ENCODE results near the gene SHF.

SHF gene

GRCh38 chr15:45150481-45150880, 37.3 kb downstream of the SHF start:
- H3K9me3 ChIP-seq (ENCODE audit: low read depth, low read length): no peaks in the 10 kb centered on the region
- DNase-seq (ENCODE audit: low read depth, low spot score): no peak
- no peak overlapping the region for H3K27ac ChIP-seq
- TF ChIP-seq POLR2AphosphoS5 (IDR thresholded peaks at IDR 0.05; ENCODE audit: borderline replicate concordance, low read depth, low read length) (no peak), FOXP2 (optimal IDR thresholded peaks at IDR 0.05; ENCODE audit: control extremely low read depth, extremely low read length, insufficient read depth) (no peak), EZH2 (IDR thresholded peaks at IDR 0.05) (no peak)
- H3K36me3 ChIP-seq (ENCODE audit: insufficient read depth, low read length): no peaks in the 10 kb centered on the region
- H3K4me3 ChIP-seq: no peak overlapping the region
- H3K9ac ChIP-seq (ENCODE audit: insufficient read length): no peak overlapping the region

GRCh38 chr15:45149060-45149459, 38.7 kb downstream of the SHF start:
- TF ChIP-seq EZH2 (IDR thresholded peaks at IDR 0.05) (no peak), POLR2AphosphoS5 (IDR thresholded peaks at IDR 0.05; ENCODE audit: borderline replicate concordance, low read depth, low read length) (no peak), FOXP2 (optimal IDR thresholded peaks at IDR 0.05; ENCODE audit: control extremely low read depth, extremely low read length, insufficient read depth) (no peak)
- no peaks in the 10 kb centered on the region for H3K9me3 ChIP-seq (ENCODE audit: low read depth, low read length)
- no peak overlapping the region for H3K9ac ChIP-seq (ENCODE audit: insufficient read length)
- DNase-seq (ENCODE audit: low read depth, low spot score): no peak
- no peaks in the 10 kb centered on the region for H3K36me3 ChIP-seq (ENCODE audit: insufficient read depth, low read length)
- no peak overlapping the region for H3K27ac ChIP-seq
- H3K4me3 ChIP-seq: no peak overlapping the region

- Histone ChIP-seq H3K9me3 (ENCODE audit: low read depth, low read length) (no peaks in the 10 kb centered on the region), H3K36me3 (ENCODE audit: insufficient read depth, low read length) (no peaks in the 10 kb centered on the region), H3K4me3 (no peak overlapping the region), H3K27ac (no peak overlapping the region), H3K9ac (ENCODE audit: insufficient read length) (no peak overlapping the region)
- no peak for TF ChIP-seq FOXP2 (optimal IDR thresholded peaks at IDR 0.05; ENCODE audit: control extremely low read depth, extremely low read length, insufficient read depth)
- no peak for TF ChIP-seq EZH2 (IDR thresholded peaks at IDR 0.05)
- no peak for TF ChIP-seq POLR2AphosphoS5 (IDR thresholded peaks at IDR 0.05; ENCODE audit: borderline replicate concordance, low read depth, low read length)
- DNase-seq (ENCODE audit: low read depth, low spot score): no peak
Observed at GRCh38 chr15:45148076-45149059, 39.4 kb downstream of the SHF start.

GRCh38 chr15:45147606-45148005, 40.2 kb downstream of the SHF start:
- DNase-seq (ENCODE audit: low read depth, low spot score): no peak
- H3K9me3 ChIP-seq (ENCODE audit: low read depth, low read length): no peaks in the 10 kb centered on the region
- TF ChIP-seq POLR2AphosphoS5 (IDR thresholded peaks at IDR 0.05; ENCODE audit: borderline replicate concordance, low read depth, low read length) (no peak), EZH2 (IDR thresholded peaks at IDR 0.05) (no peak), FOXP2 (optimal IDR thresholded peaks at IDR 0.05; ENCODE audit: control extremely low read depth, extremely low read length, insufficient read depth) (no peak)
- no peak overlapping the region for H3K27ac ChIP-seq
- H3K9ac ChIP-seq (ENCODE audit: insufficient read length): no peak overlapping the region
- no peaks in the 10 kb centered on the region for H3K36me3 ChIP-seq (ENCODE audit: insufficient read depth, low read length)
- no peak overlapping the region for H3K4me3 ChIP-seq

- no peak for TF ChIP-seq POLR2AphosphoS5 (IDR thresholded peaks at IDR 0.05; ENCODE audit: borderline replicate concordance, low read depth, low read length)
- TF ChIP-seq EZH2 (IDR thresholded peaks at IDR 0.05): no peak
- no peak for TF ChIP-seq FOXP2 (optimal IDR thresholded peaks at IDR 0.05; ENCODE audit: control extremely low read depth, extremely low read length, insufficient read depth)
- H3K36me3 ChIP-seq (ENCODE audit: insufficient read depth, low read length): no peaks in the 10 kb centered on the region
- no peak overlapping the region for H3K4me3 ChIP-seq
- DNase-seq (ENCODE audit: low read depth, low spot score): no peak
- no peak overlapping the region for H3K27ac ChIP-seq
- no peaks in the 10 kb centered on the region for H3K9me3 ChIP-seq (ENCODE audit: low read depth, low read length)
- H3K9ac ChIP-seq (ENCODE audit: insufficient read length): no peak overlapping the region
Observed at GRCh38 chr15:45146405-45146804, 41.4 kb downstream of the SHF start.

GRCh38 chr15:45144775-45145174, 43.0 kb downstream of the SHF start:
- Histone ChIP-seq H3K4me3 (no peak overlapping the region), H3K36me3 (ENCODE audit: insufficient read depth, low read length) (no peaks in the 10 kb centered on the region), H3K9me3 (ENCODE audit: low read depth, low read length) (no peaks in the 10 kb centered on the region), H3K27ac (no peak overlapping the region), H3K9ac (ENCODE audit: insufficient read length) (no peak overlapping the region)
- TF ChIP-seq FOXP2 (optimal IDR thresholded peaks at IDR 0.05; ENCODE audit: control extremely low read depth, extremely low read length, insufficient read depth): no peak
- no peak for TF ChIP-seq POLR2AphosphoS5 (IDR thresholded peaks at IDR 0.05; ENCODE audit: borderline replicate concordance, low read depth, low read length)
- TF ChIP-seq EZH2 (IDR thresholded peaks at IDR 0.05): no peak
- DNase-seq (ENCODE audit: low read depth, low spot score): no peak

GRCh38 chr15:45143946-45144345, 43.8 kb downstream of the SHF start:
- H3K4me3 ChIP-seq: no peak overlapping the region
- H3K9me3 ChIP-seq (ENCODE audit: low read depth, low read length): no peaks in the 10 kb centered on the region
- H3K36me3 ChIP-seq (ENCODE audit: insufficient read depth, low read length): no peaks in the 10 kb centered on the region
- no peak overlapping the region for H3K9ac ChIP-seq (ENCODE audit: insufficient read length)
- DNase-seq (ENCODE audit: low read depth, low spot score): no peak
- H3K27ac ChIP-seq: no peak overlapping the region
- TF ChIP-seq POLR2AphosphoS5 (IDR thresholded peaks at IDR 0.05; ENCODE audit: borderline replicate concordance, low read depth, low read length) (no peak), EZH2 (IDR thresholded peaks at IDR 0.05) (no peak), FOXP2 (optimal IDR thresholded peaks at IDR 0.05; ENCODE audit: control extremely low read depth, extremely low read length, insufficient read depth) (no peak)

GRCh38 chr15:45143056-45143455, 44.7 kb downstream of the SHF start:
- Histone ChIP-seq H3K36me3 (ENCODE audit: insufficient read depth, low read length) (no peaks in the 10 kb centered on the region), H3K9me3 (ENCODE audit: low read depth, low read length) (no peaks in the 10 kb centered on the region), H3K9ac (ENCODE audit: insufficient read length) (no peak overlapping the region), H3K27ac (no peak overlapping the region), H3K4me3 (no peak overlapping the region)
- TF ChIP-seq EZH2 (IDR thresholded peaks at IDR 0.05): no peak
- DNase-seq (ENCODE audit: low read depth, low spot score): no peak
